Liver (tissue), 3 donors: ENCODE measurements around the gene NKD2.

Experiments
- EGR1 ChIP-seq, 2 donors: IDR thresholded peaks; 2 replicates each; pipeline ENCODE4 v1.6.1; 2016 to 2018; ENCODE audit warnings: antibody characterized with exemption in 2 of 2, low read depth in 2 of 2
- GABPA ChIP-seq, 2 donors: IDR thresholded peaks in 1 of 2; conservative IDR thresholded peaks in 1 of 2; 2 replicates each; pipeline ENCODE4 v1.6.1; 2016; ENCODE audit warnings: antibody characterized with exemption in 2 of 2, mild to moderate bottlenecking in 1 of 2, moderate library complexity in 1 of 2
- RAD21 ChIP-seq, 2 donors: IDR thresholded peaks; 2 replicates each; pipeline ENCODE4 v1.6.1; 2016; ENCODE audit warnings: antibody characterized with exemption in 2 of 2, mild to moderate bottlenecking in 2 of 2
- SP1 ChIP-seq: IDR thresholded peaks from 2 replicates; pipeline ENCODE4 v1.6.1; 2018; ENCODE audit warnings: antibody characterized with exemption, mild to moderate bottlenecking
- TAF1 ChIP-seq: conservative IDR thresholded peaks from 2 replicates; pipeline ENCODE4 v1.6.1; 2016; ENCODE audit warnings: antibody characterized with exemption, mild to moderate bottlenecking
- TF ChIP-seq, protein P1 (sequence below): fragments of 150-350 bp; IDR thresholded peaks from 2 replicates; pipeline ENCODE4 v1.5.1; 2017; ENCODE audit warnings: improper control_type of control experiment, low read depth, low read length; ENCODE audit not compliant: missing input control
- TF ChIP-seq, protein P2 (sequence below): IDR thresholded peaks from 2 replicates; pipeline ENCODE4 v1.6.1; 2016; ENCODE audit warnings: antibody characterized with exemption
- donor health status: healthy.
- donor health status: healthy.

GRCh38 chr5:963310-963672 is 45.3 kb upstream of the NKD2 start:
- TF ChIP-seq, protein P1, sequence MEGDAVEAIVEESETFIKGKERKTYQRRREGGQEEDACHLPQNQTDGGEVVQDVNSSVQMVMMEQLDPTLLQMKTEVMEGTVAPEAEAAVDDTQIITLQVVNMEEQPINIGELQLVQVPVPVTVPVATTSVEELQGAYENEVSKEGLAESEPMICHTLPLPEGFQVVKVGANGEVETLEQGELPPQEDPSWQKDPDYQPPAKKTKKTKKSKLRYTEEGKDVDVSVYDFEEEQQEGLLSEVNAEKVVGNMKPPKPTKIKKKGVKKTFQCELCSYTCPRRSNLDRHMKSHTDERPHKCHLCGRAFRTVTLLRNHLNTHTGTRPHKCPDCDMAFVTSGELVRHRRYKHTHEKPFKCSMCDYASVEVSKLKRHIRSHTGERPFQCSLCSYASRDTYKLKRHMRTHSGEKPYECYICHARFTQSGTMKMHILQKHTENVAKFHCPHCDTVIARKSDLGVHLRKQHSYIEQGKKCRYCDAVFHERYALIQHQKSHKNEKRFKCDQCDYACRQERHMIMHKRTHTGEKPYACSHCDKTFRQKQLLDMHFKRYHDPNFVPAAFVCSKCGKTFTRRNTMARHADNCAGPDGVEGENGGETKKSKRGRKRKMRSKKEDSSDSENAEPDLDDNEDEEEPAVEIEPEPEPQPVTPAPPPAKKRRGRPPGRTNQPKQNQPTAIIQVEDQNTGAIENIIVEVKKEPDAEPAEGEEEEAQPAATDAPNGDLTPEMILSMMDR = no peak
- no peak for TF ChIP-seq TAF1
- no peak for TF ChIP-seq SP1
- TF ChIP-seq RAD21 (IDR thresholded peaks at IDR 0.05) = no peak
- no peak for TF ChIP-seq EGR1 (IDR thresholded peaks at IDR 0.05; ENCODE audit: low read depth in 2 of 2)
- TF ChIP-seq, protein P2, sequence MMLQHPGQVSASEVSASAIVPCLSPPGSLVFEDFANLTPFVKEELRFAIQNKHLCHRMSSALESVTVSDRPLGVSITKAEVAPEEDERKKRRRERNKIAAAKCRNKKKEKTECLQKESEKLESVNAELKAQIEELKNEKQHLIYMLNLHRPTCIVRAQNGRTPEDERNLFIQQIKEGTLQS = no peak
- TF ChIP-seq GABPA (IDR thresholded peaks at IDR 0.05 in 1 of 2, conservative IDR thresholded peaks at IDR 0.05 in 1 of 2) = no peak
